A549 (cell line): ENCODE data around the gene BHMT. TPM values are rescaled to one million over a fixed set of nuclear protein-coding genes. Genes with fewer than 3 reads are reported as not detected.

Experiments used
- ATAC-seq, 2 experiments: fragments of 200-7000 bp in 1 of 2; fragments of >200 bp in 1 of 2; cut with Nextera tagmentation in 1 of 2; cut with Tn5 transposase in 1 of 2; 3 replicates each; pipeline versions ENCODE4 v1.8.0 to v1.9.1; 2018 to 2020; ENCODE audit warnings: mild to moderate bottlenecking in 1 of 2, moderate library complexity in 1 of 2
- CTCF ChIA-PET: fragments of 300-600 bp; sonication (Branson Sonifier 250); formaldehyde crosslinking; extraction: SDS; loops from one replicate; lab custom pipeline; 2021; ENCODE audit warnings: antibody characterized with exemption, inconsistent platforms; lab: Yijun Ruan, JAX
- POLR2A ChIA-PET: fragments of 350-600 bp; formaldehyde crosslinking; extraction: SDS; loops from one replicate; lab custom pipeline; 2021; ENCODE audit warnings: antibody characterized with exemption, inconsistent platforms; lab: Yijun Ruan, JAX
- DNase-seq, 2 experiments: peaks; one replicate each; pipeline versions ENCODE4 v3.0.0 to v3.0.0-alpha.2; 2011 to 2016; ENCODE audit warnings: low read depth in 1 of 2, low spot score in 1 of 2
- FAIRE-seq: peaks from 2 replicates; lab custom pipeline; 2011; peaks lifted over from hg19 to GRCh38; lab: Jason Lieb, UNC
- H3K27ac ChIP-seq, 2 experiments: fragments of >200 bp; sonication (Bioruptor Twin); formaldehyde crosslinking; 3 replicates each; pipeline ENCODE4 v1.5.1; 2016 to 2017
- H3K4me1 ChIP-seq: fragments of >200 bp; sonication (Bioruptor Twin); formaldehyde crosslinking; 3 replicates; pipeline ENCODE4 v1.6.1; 2016
- H3K4me2 ChIP-seq: fragments of >200 bp; sonication (Bioruptor Twin); formaldehyde crosslinking; 3 replicates; pipeline ENCODE4 v1.6.1; 2016
- H3K4me3 ChIP-seq: fragments of >200 bp; sonication (Bioruptor Twin); formaldehyde crosslinking; 3 replicates; pipeline ENCODE4 v1.5.1; 2016
- H3K9me3 ChIP-seq: fragments of >200 bp; sonication (Bioruptor Twin); formaldehyde crosslinking; 3 replicates; pipeline ENCODE4 v1.6.1; 2016
- BHLHE40 ChIP-seq: IDR thresholded peaks from 2 replicates; pipeline ENCODE4 v1.6.1; 2012; ENCODE audit warnings: low read depth, low read length, inconsistent platforms
- CBX8 ChIP-seq: fragments of 200-600 bp; sonication (generic); IDR thresholded peaks from 2 replicates; pipeline ENCODE4 v1.6.1; 2016
- CEBPB ChIP-seq, 2 experiments: fragments of >200 bp in 1 of 2; sonication (Bioruptor Twin) in 1 of 2; formaldehyde crosslinking in 1 of 2; IDR thresholded peaks; 2 replicates each; pipeline ENCODE4 v1.6.1; 2012 to 2016
- EHMT2 ChIP-seq: fragments of 200-600 bp; sonication (generic); IDR thresholded peaks from 2 replicates; pipeline ENCODE4 v1.6.1; 2016; ENCODE audit warnings: antibody characterized with exemption, low read depth, mild to moderate bottlenecking, moderate library complexity
- FOXS1 ChIP-seq: fragments of 250-450 bp; sonication (Bioruptor Pico); IDR thresholded peaks from 2 replicates; pipeline ENCODE4 v1.5.0; 2020; ENCODE audit warnings: mild to moderate bottlenecking, moderate library complexity
- GATA3 ChIP-seq: IDR thresholded peaks from 2 replicates; pipeline ENCODE4 v1.6.1; 2012; ENCODE audit warnings: borderline replicate concordance
- JUNB ChIP-seq: fragments of >200 bp; sonication (Bioruptor Twin); formaldehyde crosslinking; IDR thresholded peaks from 2 replicates; pipeline ENCODE4 v1.6.1; 2016
- KDM1A ChIP-seq: fragments of 200-600 bp; sonication (generic); IDR thresholded peaks from 2 replicates; pipeline ENCODE4 v1.6.1; 2016; ENCODE audit warnings: low read depth, mild to moderate bottlenecking
- MYC ChIP-seq: IDR thresholded peaks from 2 replicates; pipeline ENCODE4 v1.6.1; 2012; ENCODE audit warnings: mild to moderate bottlenecking, inconsistent platforms, low read length, improper control_type of control experiment, borderline replicate concordance
- RAD21 ChIP-seq, 2 experiments: fragments of >200 bp in 1 of 2; sonication (Bioruptor Twin) in 1 of 2; formaldehyde crosslinking in 1 of 2; IDR thresholded peaks in 1 of 2; conservative IDR thresholded peaks in 1 of 2; 2 replicates in 1 of 2; 3 replicates in 1 of 2; pipeline ENCODE4 v1.6.1; 2012 to 2018; ENCODE audit warnings: inconsistent platforms in 1 of 2
- REST ChIP-seq: fragments of 200-600 bp; sonication (generic); IDR thresholded peaks from 2 replicates; pipeline ENCODE4 v1.6.1; 2016; ENCODE audit warnings: antibody characterized with exemption, mild to moderate bottlenecking, moderate library complexity
- SREBF2 ChIP-seq: fragments of 450-650 bp; IDR thresholded peaks from 2 replicates; pipeline ENCODE4 v1.6.1; 2014; ENCODE audit warnings: mild to moderate bottlenecking, moderate library complexity
- USF2 ChIP-seq: fragments of 450-650 bp; IDR thresholded peaks from 2 replicates; pipeline ENCODE4 v1.6.1; 2014; ENCODE audit warnings: antibody characterized with exemption
- WGBS: methylation state at CpG from one replicate; pipeline ENCODE4 v1.1.6; 2017; ENCODE audit errors: missing lambda C conversion rate; 5-methylcytosine and 5-hydroxymethylcytosine counted together
- polyA minus RNA-seq: library from RNA; depleted of rRNA, polyadenylated mRNA; stranded (reverse); fragments of >200 nt; gene quantifications from 2 replicates; pipeline ENCODE4 v1.2.3, GENCODE V29; 2011; rRNA and poly(A)+ RNA removed
- polyA plus RNA-seq, 4 experiments: library from polyadenylated mRNA; depleted of rRNA in 3 of 4; stranded (reverse); fragments of >200 nt; fragmentation: RNase III in 1 of 4; extraction: RNeasy Plus Mini Kit Qiagen cat#74134 plus additional on column Dnase treatment in 1 of 4; gene quantifications; 2 replicates in 3 of 4; 3 replicates in 1 of 4; pipeline ENCODE4 v1.2.3, GENCODE V29; 2011 to 2017
- TF ChIP-seq, protein P1 (sequence below): fragments of 250-450 bp; sonication (Bioruptor Pico); IDR thresholded peaks from 2 replicates; pipeline ENCODE4 v1.5.0; 2021; ENCODE audit warnings: mild to moderate bottlenecking, moderate library complexity, borderline replicate concordance

The BHMT gene, protein sequence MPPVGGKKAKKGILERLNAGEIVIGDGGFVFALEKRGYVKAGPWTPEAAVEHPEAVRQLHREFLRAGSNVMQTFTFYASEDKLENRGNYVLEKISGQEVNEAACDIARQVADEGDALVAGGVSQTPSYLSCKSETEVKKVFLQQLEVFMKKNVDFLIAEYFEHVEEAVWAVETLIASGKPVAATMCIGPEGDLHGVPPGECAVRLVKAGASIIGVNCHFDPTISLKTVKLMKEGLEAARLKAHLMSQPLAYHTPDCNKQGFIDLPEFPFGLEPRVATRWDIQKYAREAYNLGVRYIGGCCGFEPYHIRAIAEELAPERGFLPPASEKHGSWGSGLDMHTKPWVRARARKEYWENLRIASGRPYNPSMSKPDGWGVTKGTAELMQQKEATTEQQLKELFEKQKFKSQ
- not detected in 2 replicates for polyA plus RNA-seq (2011; rRNA removed)
- polyA plus RNA-seq (2012; cell fraction: cytosol; rRNA removed): not detected in 2 replicates
- polyA plus RNA-seq (2012; cell fraction: nucleus; rRNA removed): not detected in 2 replicates
- polyA plus RNA-seq (2017; fragmentation: RNase III; extraction: RNeasy Plus Mini Kit Qiagen cat#74134 plus additional on column Dnase treatment): not detected in 3 replicates
- not detected in 2 replicates for polyA minus RNA-seq

DNA sequence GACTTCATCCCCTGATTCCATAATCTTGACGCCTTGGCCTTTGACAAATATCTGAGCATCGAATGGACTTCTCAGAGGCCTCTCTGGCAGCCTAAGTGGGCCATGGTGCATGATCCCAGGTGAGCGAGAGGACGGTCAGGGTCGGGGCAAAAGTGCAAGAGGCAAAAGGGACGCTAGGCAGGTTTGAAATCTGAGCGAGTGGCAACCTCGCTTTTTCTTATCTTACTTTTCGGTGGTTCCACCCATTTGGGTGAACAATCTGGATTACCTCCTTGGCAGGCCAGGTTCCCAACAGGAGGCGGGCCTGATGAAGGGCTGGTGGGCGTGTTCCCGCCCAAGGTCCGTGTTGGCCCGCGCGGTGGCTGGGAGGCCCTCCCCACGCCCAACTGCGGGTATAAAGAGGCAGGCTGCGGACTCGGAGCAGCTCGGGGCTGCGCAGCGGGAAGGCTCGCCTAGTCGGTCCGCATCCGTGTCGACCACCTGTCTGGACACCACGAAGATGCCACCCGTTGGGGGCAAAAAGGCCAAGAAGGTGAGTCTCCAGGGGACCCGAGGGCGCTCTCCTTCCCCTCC is at the start of gene BHMT:
Gene BHMT, plus strand, starts transcription at position 423 of the 573 bp plus-strand sequence. Its CDS starts 77 bp downstream, at position 500.
- FAIRE-seq: no peak
- Histone ChIP-seq H3K4me3 (no peak within 1 kb of the TSS), H3K4me2 (peak within 1 kb of the TSS; percentile 58), H3K4me1 (no peaks in the 10 kb centered on the region), H3K27ac (no peak within 1 kb of the TSS), H3K9me3 (no peaks in the 10 kb centered on the region)
- POLR2A ChIA-PET: no interaction called here
- CTCF ChIA-PET: no interaction called here
- no peak; a peak in 1 of 6 replicates for ATAC-seq
- WGBS: 83% methylated on average over 31 of the region's 32 CpGs
- TF ChIP-seq EHMT2 (no peak), SREBF2 (no peak), FOXS1 (CRISPR knock-in tag) (no peak), CBX8 (no peak), RAD21 (conservative IDR thresholded peaks at IDR 0.05 in 1 of 2, IDR thresholded peaks at IDR 0.05 in 1 of 2) (no peak), KDM1A (no peak), REST (no peak), MYC (no peak), USF2 (no peak)
- TF ChIP-seq, protein P1, sequence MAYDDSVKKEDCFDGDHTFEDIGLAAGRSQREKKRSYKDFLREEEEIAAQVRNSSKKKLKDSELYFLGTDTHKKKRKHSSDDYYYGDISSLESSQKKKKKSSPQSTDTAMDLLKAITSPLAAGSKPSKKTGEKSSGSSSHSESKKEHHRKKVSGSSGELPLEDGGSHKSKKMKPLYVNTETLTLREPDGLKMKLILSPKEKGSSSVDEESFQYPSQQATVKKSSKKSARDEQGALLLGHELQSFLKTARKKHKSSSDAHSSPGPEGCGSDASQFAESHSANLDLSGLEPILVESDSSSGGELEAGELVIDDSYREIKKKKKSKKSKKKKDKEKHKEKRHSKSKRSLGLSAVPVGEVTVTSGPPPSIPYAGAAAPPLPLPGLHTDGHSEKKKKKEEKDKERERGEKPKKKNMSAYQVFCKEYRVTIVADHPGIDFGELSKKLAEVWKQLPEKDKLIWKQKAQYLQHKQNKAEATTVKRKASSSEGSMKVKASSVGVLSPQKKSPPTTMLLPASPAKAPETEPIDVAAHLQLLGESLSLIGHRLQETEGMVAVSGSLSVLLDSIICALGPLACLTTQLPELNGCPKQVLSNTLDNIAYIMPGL: no peak
- no peak for DNase-seq

DNA sequence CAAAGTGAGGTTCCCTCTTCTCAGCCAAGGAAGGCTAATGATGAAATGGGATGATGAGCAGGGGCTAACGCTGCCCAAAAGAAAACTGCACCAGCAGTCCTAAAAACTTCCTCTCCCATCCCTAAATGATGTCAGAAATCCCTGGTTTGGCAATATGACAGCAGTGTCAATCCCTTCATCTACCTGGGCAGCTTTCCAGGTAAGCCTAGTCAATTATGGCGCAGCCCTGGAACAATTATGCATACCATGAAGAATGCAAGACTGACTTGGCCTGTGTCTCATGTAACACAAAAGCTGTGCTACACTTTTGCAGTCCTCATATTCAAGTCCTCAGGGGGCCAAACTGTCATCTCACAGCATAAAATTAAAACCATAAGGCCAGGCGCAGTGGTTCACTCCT is 49.2 kb upstream of the BHMT start:
- POLR2A ChIA-PET: no interaction called here
- Histone ChIP-seq H3K4me3 (no peak overlapping the region), H3K27ac (no peak overlapping the region), H3K9me3 (no peaks in the 10 kb centered on the region), H3K4me1 (no peaks in the 10 kb centered on the region), H3K4me2 (no peak overlapping the region)
- FAIRE-seq (no peak), ATAC-seq (no peak), DNase-seq (no peak)
- 68% methylated on average over 3 of the region's 3 CpGs for WGBS
- TF ChIP-seq CEBPB (IDR thresholded peaks at IDR 0.05): no peak
- TF ChIP-seq GATA3: no peak
- TF ChIP-seq BHLHE40: no peak
- TF ChIP-seq JUNB: no peak
- CTCF ChIA-PET: interaction anchor here (1.4 kb wide), 1 partner anchor 19 kb away, joined by 3 read pairs; no protein-coding TSS in a partner anchor
